ENCODE measurements around the gene GATAD2B. TPM values are rescaled to one million over a fixed set of nuclear protein-coding genes. Genes with fewer than 3 reads are reported as not detected.

The GATAD2B gene
- 70.0 and 70.2 TPM in 2 replicates for total RNA-seq

GRCh38 chr1:153922972-153923925, at the start of gene GATAD2B:
GATAD2B (minus strand) TSS chr1:153922972; CDS start chr1:153828347, 94,625 bp downstream.
- Mint-ChIP-seq H3K4me3 (ENCODE audit: low read depth) (peak within 1 kb of the TSS; percentile 94), H3K27me3 (ENCODE audit: low read depth) (no peaks in the 10 kb centered on the region), H3K9me3 (no peaks in the 10 kb centered on the region), H3K27ac (peak within 1 kb of the TSS; percentile 94), H3K4me1 (ENCODE audit: low read depth) (peaks cover 35% of the 10 kb centered on the region), H3K36me3 (ENCODE audit: low read depth) (peaks cover 17% of the 10 kb centered on the region)
- DNase-seq (ENCODE audit: low spot score), result peak; percentile 99
- intact Hi-C loops (cut with micrococcal nuclease), result loop anchor here (1.0 to 5.0 kb wide), 9 partner anchors 23 to 297 kb away; partner anchors contain the start of genes CRTC2, DENND4B, RPS27 and UBAP2L

GRCh38 chr1:153970346-153970745, 47.6 kb upstream of the GATAD2B start:
- no peak for DNase-seq (ENCODE audit: low spot score)
- intact Hi-C loops (cut with micrococcal nuclease), result no loop called here
- Mint-ChIP-seq H3K27ac (no peak overlapping the region), H3K27me3 (ENCODE audit: low read depth) (no peaks in the 10 kb centered on the region), H3K36me3 (ENCODE audit: low read depth) (peaks cover 43% of the 10 kb centered on the region), H3K4me1 (ENCODE audit: low read depth) (peaks cover 43% of the 10 kb centered on the region), H3K4me3 (ENCODE audit: low read depth) (no peak overlapping the region), H3K9me3 (no peaks in the 10 kb centered on the region)

DNA sequence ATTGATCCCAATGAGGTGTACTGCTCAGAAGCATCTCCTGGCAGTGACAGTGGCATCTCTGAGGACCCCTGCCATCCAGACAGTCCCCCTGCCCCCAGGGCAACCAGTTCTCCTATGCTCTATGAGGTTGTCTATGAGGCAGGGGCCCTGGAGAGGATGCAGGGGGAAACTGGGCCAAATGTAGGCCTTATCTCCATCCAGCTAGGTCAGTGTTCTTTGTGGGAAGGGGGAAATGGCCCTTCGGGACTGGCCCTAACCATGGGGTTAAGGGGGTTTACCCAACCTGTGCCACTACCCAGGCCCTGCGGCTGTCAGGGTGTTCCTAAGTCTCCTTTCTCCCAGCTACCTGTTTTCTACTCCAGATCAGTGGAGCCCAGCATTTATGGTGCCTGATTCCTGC, 46.2 kb upstream of the GATAD2B start:
- peaks cover 44% of the 10 kb centered on the region for H3K4me1 Mint-ChIP-seq (ENCODE audit: low read depth)
- no peak for DNase-seq (ENCODE audit: low spot score)
- H3K9me3 Mint-ChIP-seq, result no peaks in the 10 kb centered on the region
- peak overlapping the region; percentile 86 for H3K4me3 Mint-ChIP-seq (ENCODE audit: low read depth)
- intact Hi-C loops (cut with micrococcal nuclease), result loop anchor here (10.0 kb wide), 1 partner anchor 424 kb away; the partner anchor contains the start of genes S100A3, S100A4 and S100A5
- H3K27me3 Mint-ChIP-seq (ENCODE audit: low read depth), result no peaks in the 10 kb centered on the region
- H3K27ac Mint-ChIP-seq, result peak overlapping the region; percentile 75
- peaks cover 31% of the 10 kb centered on the region for H3K36me3 Mint-ChIP-seq (ENCODE audit: low read depth)

GRCh38 chr1:153968408-153968807, 45.6 kb upstream of the GATAD2B start:
- Mint-ChIP-seq H3K27ac (peak overlapping the region; percentile 98), H3K4me1 (ENCODE audit: low read depth) (peaks cover 47% of the 10 kb centered on the region), H3K4me3 (ENCODE audit: low read depth) (peak overlapping the region; percentile 86), H3K27me3 (ENCODE audit: low read depth) (no peaks in the 10 kb centered on the region), H3K9me3 (no peaks in the 10 kb centered on the region), H3K36me3 (ENCODE audit: low read depth) (peaks cover 25% of the 10 kb centered on the region)
- intact Hi-C loops (cut with micrococcal nuclease), result loop anchor here (10.0 kb wide), 1 partner anchor 424 kb away; the partner anchor contains the start of genes S100A3, S100A4 and S100A5
- DNase-seq (ENCODE audit: low spot score), result no peak

GRCh38 chr1:153968000-153968363, 45.2 kb upstream of the GATAD2B start:
- peaks cover 46% of the 10 kb centered on the region for H3K4me1 Mint-ChIP-seq (ENCODE audit: low read depth)
- peak overlapping the region; percentile 98 for H3K27ac Mint-ChIP-seq
- intact Hi-C loops (cut with micrococcal nuclease), result loop anchor here (1.0 to 10.0 kb wide), 3 partner anchors 9 to 423 kb away; partner anchors contain the start of genes CRTC2, JTB, S100A3 and S100A4
- peak overlapping the region; percentile 86 for H3K4me3 Mint-ChIP-seq (ENCODE audit: low read depth)
- no peak for DNase-seq (ENCODE audit: low spot score)
- peaks cover 21% of the 10 kb centered on the region for H3K36me3 Mint-ChIP-seq (ENCODE audit: low read depth)
- no peaks in the 10 kb centered on the region for H3K9me3 Mint-ChIP-seq
- no peaks in the 10 kb centered on the region for H3K27me3 Mint-ChIP-seq (ENCODE audit: low read depth)

DNA sequence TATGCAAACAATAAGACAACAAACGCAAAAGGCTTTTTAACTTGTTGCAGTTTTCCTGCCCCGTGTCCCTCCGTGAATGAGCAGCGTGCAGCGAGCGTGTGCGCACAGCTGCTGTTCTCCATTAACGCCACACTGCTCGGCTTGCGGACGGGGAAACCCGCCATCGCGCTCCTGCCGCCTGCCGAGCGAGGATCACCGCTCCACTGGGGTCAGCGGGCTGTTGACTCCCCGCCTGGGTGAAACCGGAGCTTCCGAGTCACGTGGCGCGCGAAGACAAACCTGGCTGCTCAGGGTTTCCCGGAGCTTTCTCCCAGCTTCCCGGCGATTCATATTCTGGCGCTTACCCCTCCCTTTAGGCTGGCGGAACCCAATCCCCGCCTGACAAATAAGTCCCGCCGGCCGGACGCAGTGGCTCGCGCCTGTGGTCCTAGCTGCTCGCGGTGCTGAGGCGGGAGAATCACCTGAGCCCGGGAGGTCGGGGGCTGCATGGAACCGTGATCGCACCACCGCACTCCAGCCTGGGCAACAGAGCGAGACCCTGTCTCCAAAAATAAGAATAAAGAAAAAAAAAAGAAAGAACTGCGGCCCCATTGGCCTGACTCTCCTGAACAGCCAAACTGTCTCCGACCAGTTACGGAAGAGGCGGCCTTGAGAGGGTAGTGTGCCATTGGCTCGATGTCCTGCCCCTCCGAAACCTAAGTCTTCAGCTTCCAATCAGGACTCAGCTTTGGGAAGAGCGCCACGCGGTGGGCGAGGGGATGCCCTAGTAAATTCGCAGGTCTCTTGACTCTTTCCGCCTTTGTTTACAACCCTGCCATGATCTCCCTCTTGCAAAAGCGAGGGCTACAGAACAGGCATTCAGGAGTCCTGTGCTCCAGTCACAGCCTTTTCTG, 44.6 kb upstream of the GATAD2B start, which contains the start of gene CREB3L4:
TSS of gene CREB3L4 (plus strand) at position 796 of the 893 bp plus-strand sequence. CDS start 624 bp downstream, outside the sequence.
- peak; percentile 84 for DNase-seq (ENCODE audit: low spot score)

DNA sequence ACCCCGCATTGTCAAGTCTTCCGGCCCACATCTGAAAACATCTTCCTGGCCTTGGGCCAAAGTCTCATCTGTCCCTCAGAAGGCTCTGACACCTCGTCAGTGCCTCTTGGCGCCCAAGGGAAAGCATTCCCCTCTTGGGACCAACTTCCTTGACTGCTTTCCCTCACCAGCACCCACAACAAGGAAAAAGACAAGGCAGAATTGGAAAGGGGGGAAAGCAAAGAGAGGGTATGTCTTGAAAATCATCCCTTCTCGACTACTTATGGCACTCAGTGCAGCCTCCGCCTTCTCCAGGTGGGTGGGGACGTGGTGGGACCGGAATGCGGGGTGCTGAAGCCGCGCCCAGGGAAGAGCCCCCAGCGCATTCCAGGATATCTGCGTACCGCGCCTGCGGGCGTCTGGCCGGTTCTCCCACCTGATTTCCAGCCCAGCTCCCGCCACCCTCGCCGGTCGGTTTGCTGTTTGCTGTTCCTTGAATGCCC, 41.1 kb upstream of the GATAD2B start:
- Mint-ChIP-seq H3K4me1 (ENCODE audit: low read depth) (peaks cover 53% of the 10 kb centered on the region), H3K27ac (peak overlapping the region; percentile 86), H3K4me3 (ENCODE audit: low read depth) (peak overlapping the region; percentile 84), H3K36me3 (ENCODE audit: low read depth) (peaks cover 31% of the 10 kb centered on the region), H3K9me3 (no peaks in the 10 kb centered on the region), H3K27me3 (ENCODE audit: low read depth) (no peaks in the 10 kb centered on the region)
- DNase-seq (ENCODE audit: low spot score), result no peak
- intact Hi-C loops (cut with micrococcal nuclease), result loop anchor here (2.0 to 10.0 kb wide), 2 partner anchors 13 to 419 kb away; partner anchors contain the start of genes JTB, S100A3, S100A4 and S100A5

More for the DNA sequence above, 44.6 kb upstream of the GATAD2B start, which contains the start of gene CREB3L4:
- Mint-ChIP-seq H3K27ac (peak within 1 kb of the TSS; percentile 98), H3K36me3 (ENCODE audit: low read depth) (peaks cover 17% of the 10 kb centered on the region), H3K27me3 (ENCODE audit: low read depth) (no peaks in the 10 kb centered on the region), H3K9me3 (no peaks in the 10 kb centered on the region), H3K4me1 (ENCODE audit: low read depth) (peaks cover 47% of the 10 kb centered on the region), H3K4me3 (ENCODE audit: low read depth) (peak within 1 kb of the TSS; percentile 86)
- intact Hi-C loops (cut with micrococcal nuclease), result loop anchor here (1.0 to 10.0 kb wide), 3 partner anchors 9 to 423 kb away; partner anchors contain the start of genes CRTC2, JTB, S100A3 and S100A4

GRCh38 chr1:153963030-153963849, 40.5 kb upstream of the GATAD2B start, which contains the start of gene SLC39A1:
SLC39A1 (minus strand) TSS chr1:153963537; CDS start chr1:153962715, 822 bp downstream.
- peak within 1 kb of the TSS; percentile 86 for H3K27ac Mint-ChIP-seq
- intact Hi-C loops (cut with micrococcal nuclease), result loop anchor here (2.0 to 10.0 kb wide), 2 partner anchors 14 to 418 kb away; partner anchors contain the start of genes JTB, S100A3, S100A4 and S100A5
- H3K9me3 Mint-ChIP-seq, result no peaks in the 10 kb centered on the region
- peak within 1 kb of the TSS; percentile 84 for H3K4me3 Mint-ChIP-seq (ENCODE audit: low read depth)
- peaks cover 35% of the 10 kb centered on the region for H3K36me3 Mint-ChIP-seq (ENCODE audit: low read depth)
- peak; percentile 93 for DNase-seq (ENCODE audit: low spot score)
- no peaks in the 10 kb centered on the region for H3K27me3 Mint-ChIP-seq (ENCODE audit: low read depth)
- H3K4me1 Mint-ChIP-seq (ENCODE audit: low read depth), result peaks cover 49% of the 10 kb centered on the region

GRCh38 chr1:153962088-153963029, 39.6 kb upstream of the GATAD2B start:
- DNase-seq (ENCODE audit: low spot score), result no peak
- H3K4me3 Mint-ChIP-seq (ENCODE audit: low read depth), result peak overlapping the region; percentile 84
- peak overlapping the region; percentile 86 for H3K27ac Mint-ChIP-seq
- intact Hi-C loops (cut with micrococcal nuclease), result loop anchor here (2.0 to 10.0 kb wide), 2 partner anchors 14 to 418 kb away; partner anchors contain the start of genes JTB, S100A3, S100A4 and S100A5
- H3K36me3 Mint-ChIP-seq (ENCODE audit: low read depth), result peaks cover 38% of the 10 kb centered on the region
- H3K27me3 Mint-ChIP-seq (ENCODE audit: low read depth), result no peaks in the 10 kb centered on the region
- H3K4me1 Mint-ChIP-seq (ENCODE audit: low read depth), result peaks cover 46% of the 10 kb centered on the region
- no peaks in the 10 kb centered on the region for H3K9me3 Mint-ChIP-seq

GRCh38 chr1:153961421-153961820, 38.6 kb upstream of the GATAD2B start:
- Mint-ChIP-seq H3K4me3 (ENCODE audit: low read depth) (peak overlapping the region; percentile 54), H3K27me3 (ENCODE audit: low read depth) (no peaks in the 10 kb centered on the region), H3K36me3 (ENCODE audit: low read depth) (peaks cover 36% of the 10 kb centered on the region), H3K27ac (peak overlapping the region; percentile 25), H3K9me3 (no peaks in the 10 kb centered on the region), H3K4me1 (ENCODE audit: low read depth) (peaks cover 50% of the 10 kb centered on the region)
- intact Hi-C loops (cut with micrococcal nuclease), result loop anchor here (10.0 kb wide), 1 partner anchor 417 kb away; the partner anchor contains the start of genes S100A3, S100A4 and S100A5
- no peak for DNase-seq (ENCODE audit: low spot score)
